B cell (primary cell): ENCODE measurements around the gene IKZF1. TPM values are rescaled to one million over a fixed set of nuclear protein-coding genes. Genes with fewer than 3 reads are reported as not detected.

Experiments
- ATAC-seq: fragments of 200-7000 bp; cut with Tn5 transposase; one replicate; pipeline ENCODE4 v1.10.0; 2021; ENCODE audit warnings: low read depth, mild to moderate bottlenecking, moderate number of reproducible peaks, moderate library complexity
- CTCF ChIA-PET: fragments of 350-600 bp; sonication (Branson Sonifier 250); formaldehyde crosslinking; loops from one replicate; lab custom pipeline; 2021; ENCODE audit warnings: antibody characterized with exemption, inconsistent platforms; lab: Charles Lee
- POLR2A ChIA-PET: fragments of 350-600 bp; sonication (Branson Sonifier 250); formaldehyde crosslinking; loops from one replicate; lab custom pipeline; 2021; ENCODE audit warnings: antibody characterized with exemption; lab: Charles Lee
- DNase-seq: peaks from one replicate; pipeline ENCODE4 v3.0.0; 2013
- H2AFZ ChIP-seq: 2 replicates; pipeline ENCODE4 v1.6.1; 2012; ENCODE audit warnings: mild to moderate bottlenecking, low read depth, low read length; ENCODE audit not compliant: insufficient read depth, poor library complexity, severe bottlenecking
- H3K27ac ChIP-seq, 2 donors: 1 replicate in 1 of 2; 2 replicates in 1 of 2; pipeline ENCODE4 v1.5.1; 2012 to 2013; ENCODE audit warnings: low read length in 2 of 2, mild to moderate bottlenecking in 2 of 2, moderate library complexity in 1 of 2
- H3K27me3 ChIP-seq, 4 experiments: fragments of 200-600 bp in 1 of 4; sonication (generic) in 1 of 4; replicated peaks in 1 of 4; 1 replicate in 2 of 4; 2 replicates in 2 of 4; pipeline versions ENCODE4 v1.6.1 to v1.7.0; 2013 to 2016; ENCODE audit warnings: low read length in 3 of 4, mild to moderate bottlenecking in 2 of 4, mixed read lengths in 1 of 4, moderate library complexity in 1 of 4; ENCODE audit not compliant: insufficient read depth in 4 of 4, control insufficient read depth in 3 of 4; ENCODE audit errors: control extremely low read depth in 1 of 4
- H3K36me3 ChIP-seq, 2 experiments: replicated peaks in 1 of 2; 1 replicate in 1 of 2; 2 replicates in 1 of 2; pipeline versions ENCODE4 v1.6.1 to v1.7.1; 2013; ENCODE audit warnings: low read length in 1 of 2; ENCODE audit not compliant: insufficient read depth in 2 of 2, control insufficient read depth in 1 of 2; ENCODE audit errors: control extremely low read depth in 1 of 2, extremely low read depth in 1 of 2
- H3K4me1 ChIP-seq, 2 donors: fragments of 200-600 bp in 1 of 2; sonication (generic) in 1 of 2; 1 replicate in 1 of 2; 2 replicates in 1 of 2; pipeline versions ENCODE4 v1.5.1 to v1.6.1; 2013 to 2017; ENCODE audit warnings: low read length in 2 of 2; ENCODE audit not compliant: control insufficient read depth in 2 of 2, insufficient read depth in 2 of 2
- H3K4me2 ChIP-seq: replicated peaks from 2 replicates; pipeline ENCODE3; 2012; ENCODE audit warnings: mild to moderate bottlenecking, low read depth, low read length; ENCODE audit not compliant: poor library complexity, severe bottlenecking
- H3K4me3 ChIP-seq, 5 experiments: fragments of 200-600 bp in 1 of 5; sonication (generic) in 1 of 5; 1 replicate in 3 of 5; 2 replicates in 2 of 5; pipeline versions ENCODE4 v1.5.1 to v1.7.0; 2011 to 2016; ENCODE audit warnings: low read length in 4 of 5, mild to moderate bottlenecking in 4 of 5, low read depth in 2 of 5, control low read depth in 1 of 5, moderate library complexity in 1 of 5; ENCODE audit not compliant: insufficient read depth in 1 of 5; ENCODE audit errors: control extremely low read depth in 1 of 5, extremely low read depth in 1 of 5
- H3K79me2 ChIP-seq: fragments of 200-600 bp; sonication (generic); one replicate; pipeline ENCODE4 v1.6.0; 2016; ENCODE audit warnings: low read length; ENCODE audit not compliant: control insufficient read depth, insufficient read depth
- H3K9ac ChIP-seq: fragments of 200-600 bp; sonication (generic); 2 replicates; pipeline ENCODE4 v1.6.1; 2017; ENCODE audit warnings: mild to moderate bottlenecking, low read length, moderate library complexity
- H3K9me3 ChIP-seq, 3 donors: one replicate each; pipeline versions ENCODE4 v1.6.1 to v1.7.1; 2013; ENCODE audit warnings: low read length in 2 of 3; ENCODE audit not compliant: control insufficient read depth in 2 of 3, insufficient read depth in 1 of 3; ENCODE audit errors: control extremely low read depth in 1 of 3
- H4K20me1 ChIP-seq: 2 replicates; pipeline ENCODE4 v1.6.0; 2012; ENCODE audit warnings: mild to moderate bottlenecking, low read length; ENCODE audit not compliant: insufficient read depth, control insufficient read depth, poor library complexity, severe bottlenecking
- H3K27ac Mint-ChIP-seq: one replicate; pipeline ENCODE4 v1.8.0; 2021; ENCODE audit warnings: mixed read lengths
- H3K27me3 Mint-ChIP-seq: one replicate; pipeline ENCODE4 v1.8.0; 2021; ENCODE audit warnings: mixed read lengths
- H3K4me1 Mint-ChIP-seq: one replicate; pipeline ENCODE4 v1.8.0; 2021; ENCODE audit warnings: mixed read lengths
- H3K4me3 Mint-ChIP-seq: one replicate; pipeline ENCODE4 v1.8.0; 2021; ENCODE audit warnings: mixed read lengths
- H3K9me3 Mint-ChIP-seq: one replicate; pipeline ENCODE4 v1.8.0; 2022; ENCODE audit warnings: mixed read lengths; ENCODE audit not compliant: insufficient read depth
- CTCF ChIP-seq: fragments of 200-600 bp; IDR thresholded peaks from one replicate; pipeline ENCODE4 v1.8.0; 2022; ENCODE audit warnings: antibody characterized with exemption, mild to moderate bottlenecking
- EZH2 ChIP-seq: IDR thresholded peaks from 2 replicates; pipeline ENCODE4 v1.6.1; 2012; ENCODE audit warnings: borderline replicate concordance, low read depth, mild to moderate bottlenecking, moderate library complexity, low read length; ENCODE audit not compliant: insufficient read depth, poor library complexity, severe bottlenecking
- WGBS: methylation state at CpG from one replicate; pipeline ENCODE4 v1.1.5; 2013; ENCODE audit warnings: missing lambda C conversion rate; ENCODE audit not compliant: insufficient coverage; 5-methylcytosine and 5-hydroxymethylcytosine counted together
- intact Hi-C: fragments of 100-400 bp; cut with micrococcal nuclease; formaldehyde crosslinking; loops from one replicate; pipeline ENCODE4 v1.10.0; 2022
- polyA plus RNA-seq: library from polyadenylated mRNA; depleted of rRNA; stranded (reverse); fragments of >200 nt; gene quantifications from 2 replicates; pipeline ENCODE4 v1.2.3, GENCODE V29; 2012
- total RNA-seq, 2 donors: library from RNA; stranded (reverse); fragments of 120-200 nt in 1 of 2; gene quantifications; 1 replicate in 1 of 2; 2 replicates in 1 of 2; pipeline versions ENCODE4 v1.2.3 to v1.2.4, GENCODE V29; 2013 to 2022

The IKZF1 gene
- total and polyA plus RNA-seq, 2 donors (not counting 1 experiment from before 2014, with no cell fraction given): 199 to 254 TPM

GRCh38 chr7:50448823-50449222 lies 144.3 kb downstream of the IKZF1 start:
- H3K4me1 ChIP-seq: peaks cover 17 to 19% of the 10 kb centered on the region in 2 donors
- H3K36me3 ChIP-seq: peaks cover 0 to 23% of the 10 kb centered on the region in 2 experiments
- POLR2A ChIA-PET: no interaction called here
- intact Hi-C loops: loop anchor here (2.0 kb wide), 1 partner anchor 32 kb away; no protein-coding TSS in a partner anchor
- CTCF ChIA-PET: interaction anchor here (0.8 kb wide), 1 partner anchor 243 kb away, joined by 3 read pairs; no protein-coding TSS in a partner anchor
- H3K4me3 ChIP-seq: no peak overlapping the region
- peak overlapping the region; percentile 94 for H3K4me3 Mint-ChIP-seq
- no peaks in the 10 kb centered on the region for H3K9me3 Mint-ChIP-seq
- TF ChIP-seq CTCF: no peak
- TF ChIP-seq EZH2: no peak
- peak overlapping the region; percentile 90 for H3K4me2 ChIP-seq
- H3K27ac Mint-ChIP-seq: no peak overlapping the region
- H3K27me3 Mint-ChIP-seq: peaks cover 3% of the 10 kb centered on the region
- no peaks in the 10 kb centered on the region for H4K20me1 ChIP-seq
- ATAC-seq (no peak), DNase-seq (no peak)
- no peaks in the 10 kb centered on the region for H3K9me3 ChIP-seq
- H3K79me2 ChIP-seq: peaks cover 7% of the 10 kb centered on the region
- peaks cover 25% of the 10 kb centered on the region for H3K4me1 Mint-ChIP-seq
- H3K27ac ChIP-seq: peak overlapping the region in 1 of 2 donors; percentile 85
- no peak overlapping the region for H2AFZ ChIP-seq
- H3K27me3 ChIP-seq: no peaks in the 10 kb centered on the region
- H3K9ac ChIP-seq: no peak overlapping the region

- peaks cover 25% of the 10 kb centered on the region for H3K4me1 Mint-ChIP-seq
- CTCF ChIA-PET: interaction anchor here (0.8 to 1.3 kb wide), 3 partner anchors 82 to 244 kb away, joined by 3 read pairs; no protein-coding TSS in a partner anchor
Measured at GRCh38 chr7:50449501-50449880, 145.0 kb downstream of the IKZF1 start.

More at GRCh38 chr7:50449501-50449880, 145.0 kb downstream of the IKZF1 start:
- ATAC-seq (no peak), DNase-seq (no peak)
- H3K4me3 ChIP-seq: peak overlapping the region; percentile 9 to 88 (median 73)
- H3K9ac ChIP-seq: peak overlapping the region; percentile 82
- Mint-ChIP-seq H3K27ac (peak overlapping the region; percentile 94), H3K4me3 (peak overlapping the region; percentile 94), H3K9me3 (no peaks in the 10 kb centered on the region), H3K27me3 (peaks cover 3% of the 10 kb centered on the region)
- TF ChIP-seq EZH2: no peak
- TF ChIP-seq CTCF: no peak
- peak overlapping the region; percentile 90 for H3K4me2 ChIP-seq
- peak overlapping the region; percentile 92 for H2AFZ ChIP-seq
- WGBS: 20% methylated on average over 5 of the region's 5 CpGs
- intact Hi-C loops: loop anchor here (2.0 kb wide), 1 partner anchor 33 kb away; no protein-coding TSS in a partner anchor
- H3K9me3 ChIP-seq: no peaks in the 10 kb centered on the region
- peaks cover 4% of the 10 kb centered on the region for H3K79me2 ChIP-seq
- peak overlapping the region; percentile 52 to 85 for H3K27ac ChIP-seq
- H4K20me1 ChIP-seq: no peaks in the 10 kb centered on the region
- H3K36me3 ChIP-seq: peaks cover 0 to 21% of the 10 kb centered on the region in 2 experiments
- peaks cover 17 to 19% of the 10 kb centered on the region in 2 donors for H3K4me1 ChIP-seq
- H3K27me3 ChIP-seq: no peaks in the 10 kb centered on the region
- POLR2A ChIA-PET: no interaction called here
